HG02678 (cell line): ENCODE measurements around the gene RNF145.
"Not testable (repeated sequence)": the region's sequence is repeated elsewhere in the genome, so short reads cannot be mapped to it uniquely, and the experiment has no call there.

Experiments used
- ATAC-seq: cut with Tn5 transposase; IDR thresholded peaks from one replicate; pipeline ENCODE4 v1.9.1; 2021; ENCODE audit warnings: mild to moderate bottlenecking, moderate library complexity; ENCODE audit not compliant: unreplicated experiment

Gene RNF145

GRCh38 chr5:159123189-159123588, 86.2 kb downstream of the RNF145 start:
- ATAC-seq = no peak

GRCh38 chr5:159121061-159121460, 88.3 kb downstream of the RNF145 start:
- ATAC-seq = no peak

- ATAC-seq = no peak
Measured at GRCh38 chr5:159120446-159120845, 88.9 kb downstream of the RNF145 start.

GRCh38 chr5:159119842-159120241, 89.5 kb downstream of the RNF145 start:
- ATAC-seq = not testable (repeated sequence)

GRCh38 chr5:159118958-159119659, 90.2 kb downstream of the RNF145 start:
- ATAC-seq = not testable (repeated sequence)

- ATAC-seq = no peak
Measured at GRCh38 chr5:159113405-159113804, 95.9 kb downstream of the RNF145 start.

- ATAC-seq = no peak
Measured at GRCh38 chr5:159112436-159112835, 96.9 kb downstream of the RNF145 start.
